Common myeloid progenitor, CD34-positive (primary cell): Measurements from ENCODE around the gene ERN2.
"Not testable (repeated sequence)": the region's sequence is repeated elsewhere in the genome, so short reads cannot be mapped to it uniquely, and the experiment has no call there.

ENCODE experiments used
- CTCF ChIA-PET: fragments of 350-600 bp; sonication (Branson Sonifier 250); formaldehyde crosslinking; loops from one replicate; lab custom pipeline; 2021; ENCODE audit warnings: antibody characterized with exemption; lab: Charles Lee
- POLR2A ChIA-PET: fragments of 350-600 bp; sonication (Branson Sonifier 250); formaldehyde crosslinking; loops from one replicate; lab custom pipeline; 2021; ENCODE audit warnings: antibody characterized with exemption; lab: Charles Lee
- DNase-seq, 3 donors: peaks; one replicate each; pipeline versions ENCODE4 v3.0.0 to v3.0.0-alpha.2; 2013
- H3K27ac ChIP-seq, 2 experiments: 1 replicate in 1 of 2; 2 replicates in 1 of 2; pipeline ENCODE4 v1.7.0; 2013; ENCODE audit warnings: inconsistent platforms in 2 of 2, low read length in 2 of 2, mild to moderate bottlenecking in 2 of 2, low read depth in 1 of 2, moderate library complexity in 1 of 2; ENCODE audit not compliant: severe bottlenecking in 2 of 2, insufficient read depth in 1 of 2, poor library complexity in 1 of 2
- H3K27me3 ChIP-seq, 5 experiments: replicated peaks in 2 of 5; 1 replicate in 3 of 5; 2 replicates in 2 of 5; pipeline versions ENCODE4 v1.6.1 to v1.7.0; 2013; ENCODE audit warnings: low read length in 4 of 5, mild to moderate bottlenecking in 2 of 5, moderate library complexity in 2 of 5, inconsistent platforms in 1 of 5; ENCODE audit not compliant: insufficient read depth in 5 of 5, control insufficient read depth in 4 of 5
- H3K36me3 ChIP-seq, 4 experiments: 1 replicate in 2 of 4; 2 replicates in 2 of 4; pipeline versions ENCODE4 v1.6.1 to v1.7.0; 2013; ENCODE audit warnings: low read length in 3 of 4, control low read depth in 1 of 4, mild to moderate bottlenecking in 1 of 4; ENCODE audit not compliant: control insufficient read depth in 4 of 4, insufficient read depth in 4 of 4
- H3K4me1 ChIP-seq, 4 experiments: 1 replicate in 3 of 4; 2 replicates in 1 of 4; pipeline versions ENCODE4 v1.6.1 to v1.7.1; 2013; ENCODE audit warnings: low read length in 3 of 4, mild to moderate bottlenecking in 3 of 4, control low read depth in 1 of 4, inconsistent platforms in 1 of 4, moderate library complexity in 1 of 4; ENCODE audit not compliant: control insufficient read depth in 4 of 4, insufficient read depth in 4 of 4; ENCODE audit errors: control extremely low read depth in 1 of 4
- H3K4me3 ChIP-seq, 7 experiments: 1 replicate in 4 of 7; 2 replicates in 3 of 7; pipeline versions ENCODE4 v1.5.1 to v1.7.0; 2013; ENCODE audit warnings: mild to moderate bottlenecking in 7 of 7, low read length in 6 of 7, moderate library complexity in 6 of 7, inconsistent platforms in 2 of 7, low read depth in 2 of 7, control low read depth in 1 of 7; ENCODE audit not compliant: insufficient read depth in 4 of 7, control insufficient read depth in 1 of 7; ENCODE audit errors: extremely low read depth in 1 of 7
- H3K9me3 ChIP-seq, 5 experiments: 1 replicate in 4 of 5; 2 replicates in 1 of 5; pipeline versions ENCODE4 v1.6.1 to v1.7.1; 2013; ENCODE audit warnings: low read length in 4 of 5, mild to moderate bottlenecking in 2 of 5, inconsistent platforms in 1 of 5, low read depth in 1 of 5, moderate library complexity in 1 of 5; ENCODE audit not compliant: control insufficient read depth in 4 of 5, insufficient read depth in 2 of 5; ENCODE audit errors: control extremely low read depth in 1 of 5
- WGBS: methylation state at CpG from one replicate; pipeline ENCODE4 v1.1.5; 2013; ENCODE audit not compliant: insufficient coverage; 5-methylcytosine and 5-hydroxymethylcytosine counted together

Gene ERN2

GRCh38 chr16:23751053-23751452, 38.0 kb upstream of the ERN2 start:
- POLR2A ChIA-PET, DNase-seq, H3K36me3 ChIP-seq, H3K9me3 ChIP-seq, CTCF ChIA-PET, H3K27ac ChIP-seq, H3K4me3 ChIP-seq: not testable (repeated sequence)
- WGBS: no CpG with 5 or more reads among the region's 1 CpG
- Histone ChIP-seq H3K4me1 (peaks cover 0 to 11% (median 7%) of the 10 kb centered on the region in 4 experiments), H3K27me3 (peaks cover 7 to 46% (median 21%) of the 10 kb centered on the region in 5 experiments)

GRCh38 chr16:23748630-23749029, 35.6 kb upstream of the ERN2 start:
- no peaks in the 10 kb centered on the region for H3K36me3 ChIP-seq
- ChIA-PET CTCF (no interaction called here), POLR2A (no interaction called here)
- peaks cover 4 to 37% (median 8%) of the 10 kb centered on the region in 5 experiments for H3K27me3 ChIP-seq
- peaks cover 0 to 10% (median 2%) of the 10 kb centered on the region in 5 experiments for H3K9me3 ChIP-seq
- WGBS: no CpG with 5 or more reads among the region's 1 CpG
- no peak overlapping the region for H3K4me3 ChIP-seq
- no peak for DNase-seq
- H3K27ac ChIP-seq: no peak overlapping the region
- H3K4me1 ChIP-seq: no peaks in the 10 kb centered on the region

GRCh38 chr16:23745263-23745662, 32.2 kb upstream of the ERN2 start:
- H3K9me3 ChIP-seq: peaks cover 0 to 10% (median 2%) of the 10 kb centered on the region in 5 experiments
- H3K27me3 ChIP-seq: peaks cover 2 to 25% (median 7%) of the 10 kb centered on the region in 5 experiments
- no CpG with 5 or more reads among the region's 4 CpGs for WGBS
- no peak overlapping the region for H3K4me3 ChIP-seq
- ChIA-PET POLR2A (no interaction called here), CTCF (no interaction called here)
- no peaks in the 10 kb centered on the region for H3K4me1 ChIP-seq
- no peak for DNase-seq
- no peaks in the 10 kb centered on the region for H3K36me3 ChIP-seq
- no peak overlapping the region for H3K27ac ChIP-seq

GRCh38 chr16:23742766-23743165, 29.7 kb upstream of the ERN2 start:
- POLR2A ChIA-PET: no interaction called here
- Histone ChIP-seq H3K9me3 (peaks cover 0 to 10% (median 2%) of the 10 kb centered on the region in 5 experiments), H3K36me3 (no peaks in the 10 kb centered on the region), H3K27ac (no peak overlapping the region), H3K4me1 (no peaks in the 10 kb centered on the region), H3K27me3 (peaks cover 2 to 25% (median 7%) of the 10 kb centered on the region in 5 experiments), H3K4me3 (no peak overlapping the region)
- 62% methylated on average over 4 of the region's 4 CpGs for WGBS
- CTCF ChIA-PET: no interaction called here
- no peak for DNase-seq

- Histone ChIP-seq H3K9me3 (peaks cover 0 to 7% (median 1%) of the 10 kb centered on the region in 5 experiments), H3K27ac (no peak overlapping the region), H3K27me3 (peaks cover 0 to 20% (median 7%) of the 10 kb centered on the region in 5 experiments), H3K4me3 (no peak overlapping the region), H3K4me1 (no peaks in the 10 kb centered on the region), H3K36me3 (no peaks in the 10 kb centered on the region)
- ChIA-PET POLR2A (no interaction called here), CTCF (no interaction called here)
- 100% methylated on average over 2 of the region's 2 CpGs for WGBS
- peak in 1 of 3 donors; percentile 8 for DNase-seq
Measured at GRCh38 chr16:23741675-23742303, 28.8 kb upstream of the ERN2 start.

- Histone ChIP-seq H3K9me3 (no peaks in the 10 kb centered on the region), H3K27ac (no peak overlapping the region), H3K27me3 (peaks cover 0 to 8% (median 4%) of the 10 kb centered on the region in 5 experiments), H3K4me3 (no peak overlapping the region), H3K4me1 (no peaks in the 10 kb centered on the region), H3K36me3 (no peaks in the 10 kb centered on the region)
- POLR2A ChIA-PET: no interaction called here
- DNase-seq: no peak
- no CpG with 5 or more reads among the region's 1 CpG for WGBS
- CTCF ChIA-PET: no interaction called here
Measured at GRCh38 chr16:23739516-23739915, 26.5 kb upstream of the ERN2 start.

- H3K36me3 ChIP-seq, DNase-seq, H3K27me3 ChIP-seq, POLR2A ChIA-PET, H3K9me3 ChIP-seq, H3K4me3 ChIP-seq, H3K4me1 ChIP-seq, H3K27ac ChIP-seq: not testable (repeated sequence)
- CTCF ChIA-PET: interaction anchor here (1.4 kb wide), 1 partner anchor 10 kb away, joined by 3 read pairs; no protein-coding TSS in a partner anchor
- no CpG with 5 or more reads among the region's 1 CpG for WGBS
Measured at GRCh38 chr16:23737423-23738028, 24.5 kb upstream of the ERN2 start.
